HG02938 (cell line): ENCODE results near the gene CD2.

Experiments
- ATAC-seq: cut with Tn5 transposase; IDR thresholded peaks from one replicate; pipeline ENCODE4 v1.9.1; 2021; ENCODE audit warnings: mild to moderate bottlenecking, moderate library complexity; ENCODE audit not compliant: unreplicated experiment

The CD2 gene, protein sequence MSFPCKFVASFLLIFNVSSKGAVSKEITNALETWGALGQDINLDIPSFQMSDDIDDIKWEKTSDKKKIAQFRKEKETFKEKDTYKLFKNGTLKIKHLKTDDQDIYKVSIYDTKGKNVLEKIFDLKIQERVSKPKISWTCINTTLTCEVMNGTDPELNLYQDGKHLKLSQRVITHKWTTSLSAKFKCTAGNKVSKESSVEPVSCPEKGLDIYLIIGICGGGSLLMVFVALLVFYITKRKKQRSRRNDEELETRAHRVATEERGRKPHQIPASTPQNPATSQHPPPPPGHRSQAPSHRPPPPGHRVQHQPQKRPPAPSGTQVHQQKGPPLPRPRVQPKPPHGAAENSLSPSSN

DNA sequence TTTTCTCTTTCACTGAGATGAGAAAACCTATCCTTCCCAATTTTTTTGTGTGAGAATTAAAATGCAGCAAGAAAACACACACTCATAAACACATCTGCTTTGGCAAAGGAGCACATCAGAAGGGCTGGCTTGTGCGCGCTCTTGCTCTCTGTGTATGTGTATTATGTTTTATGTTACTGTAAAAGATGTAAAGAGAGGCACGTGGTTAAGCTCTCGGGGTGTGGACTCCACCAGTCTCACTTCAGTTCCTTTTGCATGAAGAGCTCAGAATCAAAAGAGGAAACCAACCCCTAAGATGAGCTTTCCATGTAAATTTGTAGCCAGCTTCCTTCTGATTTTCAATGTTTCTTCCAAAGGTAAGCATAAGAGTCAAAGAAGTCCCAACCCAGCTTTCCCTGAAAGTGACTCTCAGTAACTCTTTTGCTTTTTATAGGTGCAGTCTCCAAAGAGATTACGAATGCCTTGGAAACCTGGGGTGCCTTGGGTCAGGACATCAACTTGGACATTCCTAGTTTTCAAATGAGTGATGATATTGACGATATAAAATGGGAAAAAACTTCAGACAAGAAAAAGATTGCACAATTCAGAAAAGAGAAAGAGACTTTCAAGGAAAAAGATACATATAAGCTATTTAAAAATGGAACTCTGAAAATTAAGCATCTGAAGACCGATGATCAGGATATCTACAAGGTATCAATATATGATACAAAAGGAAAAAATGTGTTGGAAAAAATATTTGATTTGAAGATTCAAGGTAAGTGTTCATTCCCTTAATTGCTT, at the start of gene CD2:
CD2 (plus strand) TSS at position 233 of the 780 bp plus-strand sequence; CDS start at position 296, 63 bp downstream.
- no peak for ATAC-seq

DNA sequence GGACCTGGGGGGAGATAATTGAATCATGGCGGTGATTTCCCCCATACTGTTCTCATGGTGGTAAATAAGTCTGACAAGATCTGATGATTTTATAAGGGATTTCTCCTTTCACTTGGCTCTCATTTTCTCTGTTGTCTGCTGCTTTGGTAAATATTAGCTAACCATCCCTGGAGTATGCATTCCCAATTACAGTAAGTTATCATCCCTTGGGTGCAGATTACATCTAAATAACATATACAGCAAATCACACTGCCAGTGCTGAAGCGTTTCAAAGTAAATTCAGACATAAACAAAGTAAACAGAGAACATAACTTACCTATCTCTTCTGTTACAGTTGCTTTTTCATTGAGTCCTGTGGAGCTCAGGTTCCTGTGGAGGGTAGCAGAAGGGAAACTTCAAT, 48.1 kb upstream of the CD2 start:
- no peak for ATAC-seq

DNA sequence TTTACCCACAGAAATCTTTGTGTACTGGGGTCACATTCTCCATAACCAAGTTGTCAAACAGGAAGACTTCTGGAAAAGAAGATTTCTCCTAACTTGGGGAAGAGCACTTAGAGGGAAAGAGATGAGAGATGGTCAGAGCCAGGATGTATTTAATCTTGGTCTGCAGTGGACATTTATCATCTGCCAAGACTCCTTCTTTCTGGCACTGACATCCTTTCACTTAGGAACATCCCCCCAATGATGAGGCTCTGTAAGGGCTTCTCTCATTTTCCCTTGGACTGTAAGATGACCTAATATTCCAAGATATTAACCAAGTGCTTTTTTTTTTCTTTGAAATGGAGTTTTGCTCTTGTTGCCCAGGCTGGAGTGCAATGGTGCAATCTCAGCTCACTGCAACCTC, 47.4 kb upstream of the CD2 start:
- no peak for ATAC-seq

DNA sequence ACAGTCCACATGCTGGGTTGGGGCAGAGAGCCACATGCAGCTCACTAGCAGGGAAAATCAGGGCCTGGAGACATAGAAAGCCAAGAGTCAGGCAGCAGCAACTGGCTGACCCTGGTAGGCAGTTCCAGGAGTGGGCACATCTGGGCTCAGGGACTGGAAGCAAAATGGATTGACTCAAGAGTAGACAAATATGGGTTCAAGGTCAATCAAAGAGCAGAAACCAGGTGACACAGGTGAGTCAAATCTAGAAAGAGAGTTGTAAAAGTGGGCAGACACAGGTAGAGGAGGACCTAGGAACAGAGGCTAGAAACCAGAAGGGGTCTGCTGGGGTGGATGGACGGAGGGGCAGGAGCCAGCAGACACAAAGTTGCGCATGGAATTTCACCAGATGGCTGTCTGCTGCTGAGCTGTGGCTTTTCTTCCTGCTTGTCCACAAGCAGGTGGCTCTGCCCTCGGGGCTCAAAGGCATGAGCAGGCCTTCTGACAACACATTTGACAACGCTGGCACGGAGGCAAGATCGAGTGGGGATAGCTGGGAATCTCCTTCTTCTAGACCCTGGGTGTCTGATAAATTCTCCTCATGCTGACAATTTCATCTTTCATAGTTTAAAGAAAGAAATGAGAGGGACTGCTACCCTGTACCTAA, 45.9 kb upstream of the CD2 start:
- no peak for ATAC-seq

DNA sequence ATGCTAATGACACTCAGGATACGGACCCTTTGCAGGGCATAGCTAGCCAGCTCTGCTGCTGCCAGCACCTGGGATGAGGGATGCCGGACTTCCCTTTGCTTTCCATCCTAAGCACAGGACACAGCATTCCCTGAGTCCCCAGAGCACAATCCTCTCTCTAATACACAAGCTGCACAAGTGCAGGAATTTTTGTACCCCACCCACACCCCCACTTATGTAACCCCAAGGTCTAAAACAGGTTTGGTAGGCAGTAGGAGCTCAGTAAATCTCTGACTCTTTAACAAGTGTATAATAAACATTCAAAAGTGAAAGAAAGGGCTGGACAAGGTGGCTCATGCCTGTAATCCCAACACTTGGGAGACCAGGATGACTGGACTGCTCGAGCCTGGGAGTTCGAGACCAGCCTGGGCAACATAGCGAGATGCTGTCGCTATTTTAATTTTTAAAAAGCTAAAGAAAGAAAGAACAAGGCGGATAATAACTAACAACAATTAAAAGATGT, 44.5 kb upstream of the CD2 start:
- no peak for ATAC-seq

DNA sequence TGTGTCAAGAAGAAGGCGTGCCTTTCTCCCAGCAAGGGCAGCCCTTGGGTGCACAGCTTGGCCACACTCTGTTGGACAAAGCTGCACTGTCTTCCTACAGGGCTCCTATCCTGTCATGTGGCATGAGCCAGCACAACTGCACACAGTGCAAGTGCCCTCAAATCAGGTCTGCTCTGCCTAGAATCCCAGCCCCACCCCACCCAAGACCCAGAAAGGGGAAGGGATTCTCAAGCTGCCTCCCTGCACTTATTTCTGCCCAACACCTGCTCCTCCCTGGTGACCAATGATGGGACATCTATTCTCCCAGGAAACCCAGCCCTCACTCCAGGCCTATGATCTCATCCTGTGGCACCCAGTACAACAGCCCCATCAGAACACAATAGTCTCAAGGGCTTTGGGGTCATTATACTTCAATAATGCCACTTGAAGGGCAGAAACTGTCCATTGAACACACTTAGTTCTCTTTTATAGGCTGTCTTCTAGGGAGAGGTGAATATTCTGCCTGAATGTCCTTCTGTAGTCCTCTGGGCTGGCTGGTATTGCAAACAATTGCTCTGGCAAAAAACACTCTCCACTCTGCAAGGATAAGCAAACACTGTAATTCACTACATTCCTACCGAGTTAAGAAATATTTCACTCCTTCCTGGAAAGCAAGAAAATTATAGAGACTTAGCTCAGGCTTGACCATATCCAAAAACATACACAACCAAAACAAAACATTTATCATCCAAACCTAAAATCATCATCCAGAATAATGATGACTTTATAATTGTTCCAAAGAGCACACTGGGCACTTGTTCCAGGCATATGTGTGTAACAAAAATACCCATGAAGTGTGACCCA, 43.6 kb upstream of the CD2 start:
- ATAC-seq: no peak

DNA sequence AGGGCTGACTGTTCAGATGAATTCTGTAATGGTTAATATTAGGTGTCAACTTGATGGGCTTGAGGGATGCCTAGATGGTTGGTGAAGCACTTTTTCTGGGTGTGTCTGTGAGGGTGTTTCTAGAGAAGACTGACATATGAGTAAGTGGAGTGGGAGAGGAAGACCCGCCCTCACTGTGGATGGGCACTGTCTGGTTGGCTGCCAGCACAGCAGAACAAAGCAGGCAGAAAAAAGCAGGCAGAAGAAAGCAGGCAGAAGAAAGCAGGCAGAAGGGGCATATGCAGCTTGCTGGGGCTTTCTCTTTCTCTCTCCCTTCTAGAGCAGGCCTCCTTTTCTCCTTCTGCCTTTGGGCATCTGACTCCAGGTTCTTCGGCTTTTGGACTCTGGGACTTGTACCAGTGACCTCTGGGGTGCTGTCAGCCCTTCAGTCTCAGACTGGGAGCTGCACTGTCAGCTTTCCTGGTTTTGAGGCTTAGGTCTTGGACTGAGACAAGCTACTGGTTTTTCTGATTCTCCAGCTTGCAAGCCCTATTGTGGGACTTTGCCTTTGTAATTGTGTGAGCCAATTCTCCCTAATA, 42.9 kb upstream of the CD2 start:
- ATAC-seq: no peak

DNA sequence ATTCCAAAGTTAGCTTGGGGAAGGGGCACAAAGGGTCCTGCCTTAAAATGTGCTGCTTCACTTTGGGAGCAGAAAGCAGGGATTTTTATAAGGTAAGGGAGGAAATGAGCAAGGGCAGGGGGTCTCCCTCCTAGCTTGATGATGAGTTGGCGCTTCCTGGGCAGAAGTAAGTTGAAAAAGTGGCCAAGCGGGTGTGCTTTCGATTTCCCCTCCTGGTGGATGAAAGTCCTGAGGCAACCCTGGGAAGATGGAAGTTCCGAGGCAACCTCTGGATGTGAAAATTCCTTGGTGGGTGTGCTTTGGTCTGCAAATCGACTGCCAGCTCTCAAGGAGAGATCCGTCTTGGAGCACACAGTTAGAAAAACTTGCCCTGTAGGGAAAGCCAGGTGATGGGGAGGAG, 41.7 kb upstream of the CD2 start:
- no peak for ATAC-seq

DNA sequence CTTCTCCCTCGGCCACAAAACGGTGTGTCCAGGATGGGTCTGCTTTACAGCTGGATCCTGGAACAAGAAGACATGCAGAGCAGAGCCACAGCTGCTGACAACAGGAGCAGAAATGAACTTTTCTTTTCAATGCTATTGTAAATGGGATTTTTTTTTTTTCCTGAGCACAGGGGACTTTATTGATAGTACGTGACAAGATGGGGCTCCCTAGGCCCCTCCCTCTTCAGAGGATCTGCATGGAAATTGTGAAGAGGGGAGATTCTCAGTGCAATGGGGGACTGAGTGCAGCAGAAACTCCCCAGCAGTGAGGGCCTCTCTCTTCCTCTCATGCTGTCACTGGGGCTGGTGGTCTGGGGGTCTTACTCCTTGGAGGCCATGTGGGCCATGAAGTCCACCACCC, 40.8 kb upstream of the CD2 start:
- no peak for ATAC-seq

DNA sequence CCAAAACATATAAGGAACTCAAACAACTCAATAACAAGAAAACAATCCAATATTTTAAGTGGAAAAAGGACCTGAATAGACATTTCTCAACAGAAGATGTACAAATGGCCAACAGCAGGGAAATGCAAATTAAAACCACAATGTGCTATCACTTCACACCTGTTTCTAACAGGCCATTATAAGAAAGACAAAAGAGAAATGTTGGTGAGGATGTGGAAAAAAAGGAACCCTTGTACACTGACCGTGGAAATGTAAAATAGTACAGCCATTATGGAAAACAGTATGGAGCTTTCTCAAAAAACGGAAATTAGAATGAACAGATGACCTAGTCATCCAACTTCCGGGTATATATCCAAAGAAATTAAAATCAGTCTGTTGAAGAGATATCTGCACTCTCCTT, 37.8 kb upstream of the CD2 start:
- no peak for ATAC-seq

DNA sequence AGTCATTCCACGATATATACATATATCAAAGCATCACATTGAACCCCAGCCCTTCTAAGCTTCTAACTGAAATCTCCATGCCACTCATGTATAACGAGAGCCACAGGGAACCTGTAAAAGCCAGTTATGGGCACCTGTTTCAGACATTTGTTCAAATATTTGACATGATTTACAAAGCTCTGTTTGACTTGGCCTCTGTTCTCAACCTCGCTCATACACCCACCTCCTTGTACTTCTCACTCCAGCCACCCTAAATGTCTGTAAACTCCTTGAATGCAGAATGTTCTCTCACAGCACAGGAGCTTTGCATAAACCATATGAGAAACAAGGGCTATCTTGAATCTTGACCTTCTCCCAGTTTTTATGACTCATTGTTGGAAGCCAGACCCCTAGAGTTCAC, 36.9 kb upstream of the CD2 start:
- no peak for ATAC-seq

DNA sequence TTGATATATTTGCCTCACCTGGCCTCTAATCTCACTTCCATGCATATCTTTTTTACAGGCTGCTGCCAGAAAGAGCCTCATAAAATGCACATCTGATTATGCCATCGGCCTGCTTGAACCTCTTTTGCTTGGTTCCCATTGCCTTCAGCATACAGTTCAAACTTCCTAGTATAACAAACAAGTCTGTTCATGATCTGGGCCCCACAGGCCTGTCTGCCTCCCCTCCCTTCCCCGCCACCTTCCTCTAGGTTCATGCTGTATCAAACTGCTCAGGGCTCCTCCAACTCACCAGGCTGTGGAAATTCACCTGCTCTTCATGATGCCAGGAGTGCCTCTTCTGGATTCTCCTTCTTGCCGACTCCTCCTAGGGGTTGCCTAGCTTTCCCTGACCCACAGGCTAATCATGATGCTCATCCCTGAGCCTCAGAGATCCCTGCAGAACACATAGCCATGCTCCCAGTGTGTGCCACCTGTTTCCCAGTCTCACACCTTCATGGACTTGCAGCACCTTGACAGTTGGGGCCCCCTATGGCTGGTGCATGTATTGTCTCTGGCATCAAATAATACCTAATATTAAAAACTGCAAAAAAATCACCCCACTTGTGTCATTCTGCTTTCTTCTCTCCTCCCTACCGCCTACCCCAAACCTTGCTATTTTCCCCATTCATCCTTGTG, 33.7 kb upstream of the CD2 start:
- no peak for ATAC-seq

DNA sequence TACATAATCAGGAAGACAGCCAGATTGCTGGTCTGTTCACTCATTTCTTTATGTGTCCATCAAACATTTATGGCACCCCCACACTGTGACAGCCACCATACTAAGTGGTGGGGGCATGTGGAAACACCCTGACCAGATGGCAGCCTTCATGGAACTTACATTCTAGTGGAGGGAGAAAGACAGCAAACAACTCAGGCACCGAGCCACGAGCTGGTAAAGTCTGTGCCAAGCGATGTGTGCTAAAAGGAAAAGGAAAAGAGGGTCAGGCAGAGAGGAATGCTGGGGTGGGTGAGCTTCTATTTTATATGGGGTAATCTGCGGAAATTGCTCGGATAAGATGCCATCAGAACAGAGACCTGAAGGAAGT, 33.2 kb upstream of the CD2 start:
- no peak for ATAC-seq

DNA sequence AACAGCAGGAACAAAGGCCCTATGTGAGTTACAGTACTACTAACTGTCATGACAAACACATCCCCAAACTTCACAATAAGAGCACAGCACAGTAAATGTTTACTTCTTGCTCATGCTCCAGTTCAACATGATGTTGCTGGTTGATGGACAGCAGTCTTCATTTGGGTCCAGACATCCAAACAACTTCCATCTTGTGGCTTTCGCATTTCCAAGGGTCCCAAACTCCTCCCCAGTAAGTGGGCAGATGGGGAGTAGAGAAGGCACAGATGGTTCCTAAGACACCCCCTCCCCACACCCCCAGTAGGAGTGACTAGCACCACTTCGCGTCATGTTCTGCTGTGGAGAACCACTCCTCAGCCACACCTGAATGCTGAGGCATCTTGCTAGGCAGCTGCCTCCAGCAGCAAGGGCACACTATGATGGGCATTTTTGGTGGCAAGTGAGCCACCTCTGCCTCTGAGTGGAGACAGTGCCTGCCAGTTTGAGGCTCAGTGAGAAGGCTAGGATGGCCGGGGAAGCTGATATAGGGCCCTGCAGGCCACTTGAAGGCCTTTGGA, 32.7 kb upstream of the CD2 start:
- no peak for ATAC-seq

DNA sequence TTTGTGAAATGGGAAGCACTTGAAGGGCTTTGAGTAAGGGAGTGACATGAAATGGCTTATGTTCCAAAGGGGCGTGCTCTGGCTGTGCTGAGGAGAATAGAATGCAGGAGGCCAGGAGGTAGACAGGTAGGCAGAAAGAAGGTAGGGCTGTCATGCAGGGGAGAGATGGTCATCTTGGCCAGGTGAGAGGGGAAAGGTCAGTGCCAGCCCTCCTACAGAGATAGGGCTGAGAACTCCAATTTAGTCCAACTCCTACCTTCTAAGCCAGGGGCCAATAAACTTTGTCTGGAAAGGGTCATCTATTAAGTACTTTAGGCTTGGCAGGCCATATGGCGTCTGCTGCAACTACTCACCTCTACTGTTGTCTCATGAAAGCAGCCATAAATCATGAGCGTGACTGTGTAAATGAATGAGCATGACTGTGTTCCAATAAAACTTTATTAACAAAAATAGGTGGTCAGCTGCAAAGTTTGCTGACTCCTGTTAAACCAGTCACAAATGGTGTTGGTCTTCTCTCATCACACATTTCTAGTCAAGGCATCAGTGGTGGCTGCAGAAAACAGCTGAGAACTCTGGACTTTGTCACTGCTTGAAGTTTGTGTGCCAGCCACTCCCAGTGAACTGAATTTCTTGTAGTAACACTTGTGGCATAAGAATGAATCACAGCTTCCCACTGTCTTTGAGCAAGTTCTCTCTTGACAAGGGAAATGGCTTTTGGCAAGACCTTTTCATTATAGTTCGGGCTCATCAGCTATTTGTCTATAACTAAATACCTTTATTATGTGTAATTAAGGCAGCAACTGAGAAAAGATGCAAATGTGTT, 32.0 kb upstream of the CD2 start:
- ATAC-seq: no peak

DNA sequence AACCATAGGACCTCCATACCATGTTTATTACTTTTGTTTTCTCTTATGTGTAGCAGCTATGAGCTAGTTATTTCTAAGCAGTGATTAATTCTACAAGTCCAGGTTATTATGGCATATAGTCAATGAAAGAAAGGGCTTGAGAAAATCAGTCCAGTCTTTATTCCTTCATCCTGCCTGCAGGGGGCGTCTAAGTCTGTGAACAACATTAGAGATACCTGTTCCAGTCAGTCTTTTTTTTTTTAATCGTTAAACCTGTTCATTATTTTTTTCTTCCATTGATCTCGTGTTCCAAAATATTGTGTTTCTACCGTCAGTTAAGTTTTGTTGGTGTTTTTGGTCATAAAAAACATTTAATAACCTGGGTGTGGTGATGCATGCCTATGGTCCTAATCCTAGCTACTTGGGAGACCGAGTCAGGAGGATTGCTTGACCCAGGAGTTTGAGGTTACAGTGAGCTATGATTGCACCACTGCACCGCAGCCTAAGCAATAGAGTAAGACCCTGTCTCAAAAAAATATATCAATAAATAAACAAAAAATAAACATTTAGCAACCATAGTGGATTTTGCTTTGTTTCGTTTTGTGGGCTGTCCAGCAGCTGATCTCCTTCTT, 29.4 kb upstream of the CD2 start:
- ATAC-seq: no peak

DNA sequence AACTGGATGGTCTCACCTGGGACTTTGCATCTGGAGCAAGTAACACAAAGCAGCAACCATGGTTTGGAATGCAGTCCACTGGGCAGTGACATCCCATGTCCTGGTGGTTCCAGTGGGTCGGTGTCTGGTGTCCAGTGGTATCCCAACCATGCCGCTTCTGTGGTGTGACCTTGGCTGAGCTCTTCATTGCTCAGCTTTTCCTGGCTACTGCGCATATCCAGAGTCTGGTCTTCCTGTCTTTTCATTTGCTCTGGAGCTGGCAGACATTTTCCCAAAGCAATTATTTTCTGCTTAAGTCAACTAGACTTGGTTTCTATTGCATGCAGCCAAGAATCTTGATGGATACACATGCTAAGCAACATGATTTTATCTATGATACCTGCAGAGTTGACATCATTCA, 28.4 kb upstream of the CD2 start:
- ATAC-seq: no peak
